ENCODE measurements around the gene POLR1E.

DNA sequence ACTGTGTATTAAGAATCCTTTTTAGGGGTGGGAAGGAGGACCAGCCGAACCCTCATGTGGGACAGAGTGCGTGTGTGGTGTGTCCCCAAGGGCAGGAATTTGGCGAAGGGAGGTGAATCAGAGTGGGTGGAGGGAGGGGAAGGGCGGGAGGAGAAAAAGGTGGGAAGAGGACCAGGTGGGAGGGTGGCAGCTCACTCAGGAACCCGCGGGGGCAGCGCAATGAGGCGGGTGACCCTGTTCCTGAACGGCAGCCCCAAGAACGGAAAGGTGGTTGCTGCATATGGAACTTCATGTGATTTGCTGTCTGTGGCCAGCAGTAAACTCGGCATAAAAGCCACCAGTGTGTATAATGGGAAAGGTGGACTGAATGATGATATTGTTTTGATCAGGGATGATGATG is 8.8 kb upstream of the POLR1E start:
- no peak for TF ChIP-seq EZH2 (IDR thresholded peaks at IDR 0.05)
- no peak for TF ChIP-seq POLR2AphosphoS5 (IDR thresholded peaks at IDR 0.05; ENCODE audit: borderline replicate concordance, low read depth, low read length)

Data from SK-N-MC (cell line).